A673 (cell line): ENCODE results near the gene NLGN1. TPM values are rescaled to one million over a fixed set of nuclear protein-coding genes. Genes with fewer than 3 reads are reported as not detected.

ENCODE experiments used
- BruUV-seq: library from RNA; stranded (reverse); fragments of 400-500 nt; replicated peaks from 2 replicates; lab custom pipeline; 2021; lab: Mats Ljungman, UMichigan
- CTCF ChIA-PET: fragments of 300-600 bp; sonication (Branson Sonifier 250); formaldehyde crosslinking; loops from one replicate; lab custom pipeline; 2022; ENCODE audit warnings: antibody characterized with exemption; lab: Charles Lee
- POLR2A ChIA-PET: fragments of 300-600 bp; sonication (Branson Sonifier 250); formaldehyde crosslinking; loops from one replicate; lab custom pipeline; 2022; ENCODE audit warnings: antibody characterized with exemption; ENCODE audit not compliant: low non-redundant PET; lab: Charles Lee
- DNase-seq: peaks from one replicate; pipeline ENCODE4 v3.0.0-alpha.2; 2015; ENCODE audit warnings: low spot score
- H3K27ac ChIP-seq: fragments of 200-600 bp; sonication (generic); 2 replicates; pipeline ENCODE4 v1.5.1; 2016; ENCODE audit warnings: mixed run types, low read depth, mild to moderate bottlenecking, mixed read lengths, antibody characterized with exemption, low read length; ENCODE audit not compliant: poor library complexity, severe bottlenecking
- H3K27me3 ChIP-seq: fragments of 200-600 bp; sonication (generic); replicated peaks from 2 replicates; pipeline ENCODE4 v1.6.1; 2017; ENCODE audit warnings: mixed run types, low read depth, mild to moderate bottlenecking, mixed read lengths, antibody characterized with exemption, low read length; ENCODE audit not compliant: insufficient read depth, poor library complexity
- H3K36me3 ChIP-seq: fragments of 200-600 bp; sonication (generic); 2 replicates; pipeline ENCODE4 v1.6.1; 2016; ENCODE audit warnings: mixed run types, mild to moderate bottlenecking, mixed read lengths, antibody characterized with exemption, low read length; ENCODE audit not compliant: insufficient read depth, poor library complexity, severe bottlenecking
- H3K4me1 ChIP-seq: fragments of 200-600 bp; sonication (generic); 2 replicates; pipeline ENCODE4 v1.6.1; 2017; ENCODE audit warnings: mixed run types, mild to moderate bottlenecking, mixed read lengths, antibody characterized with exemption, low read length; ENCODE audit not compliant: insufficient read depth, poor library complexity, severe bottlenecking
- H3K4me3 ChIP-seq: fragments of 200-600 bp; sonication (generic); 2 replicates; pipeline ENCODE4 v1.5.1; 2016; ENCODE audit warnings: low read depth, mixed run types, mild to moderate bottlenecking, mixed read lengths, low read length; ENCODE audit not compliant: poor library complexity, severe bottlenecking
- H3K9me3 ChIP-seq: fragments of 200-600 bp; sonication (generic); 2 replicates; pipeline ENCODE4 v1.6.1; 2016; ENCODE audit warnings: mixed run types, low read depth, mild to moderate bottlenecking, mixed read lengths, antibody characterized with exemption, low read length; ENCODE audit not compliant: poor library complexity, severe bottlenecking
- CTCF ChIP-seq: fragments of 300-800, 200-600 bp; sonication (generic); conservative IDR thresholded peaks from 2 replicates; pipeline ENCODE4 v1.5.1; 2017; ENCODE audit warnings: low read depth, mild to moderate bottlenecking, antibody characterized with exemption, low read length, moderate library complexity, mixed read lengths
- EZH2 ChIP-seq: fragments of 200-600 bp; sonication (generic); IDR thresholded peaks from 2 replicates; pipeline ENCODE4 v1.6.1; 2017; ENCODE audit warnings: borderline replicate concordance, low read depth, mild to moderate bottlenecking, mixed read lengths, antibody characterized with exemption, low read length; ENCODE audit not compliant: poor library complexity, severe bottlenecking
- intact Hi-C: fragments of 100-400 bp; cut with micrococcal nuclease; formaldehyde crosslinking; loops from one replicate; pipeline ENCODE4 v1.10.0; 2022; ENCODE audit not compliant: unreplicated experiment
- total RNA-seq: library from RNA; stranded (reverse); gene quantifications from 2 replicates; pipeline ENCODE4 v1.2.3, GENCODE V29; 2021

Gene NLGN1
- total RNA-seq, 1 experiment from 2014 or later, result 0.39 TPM

DNA sequence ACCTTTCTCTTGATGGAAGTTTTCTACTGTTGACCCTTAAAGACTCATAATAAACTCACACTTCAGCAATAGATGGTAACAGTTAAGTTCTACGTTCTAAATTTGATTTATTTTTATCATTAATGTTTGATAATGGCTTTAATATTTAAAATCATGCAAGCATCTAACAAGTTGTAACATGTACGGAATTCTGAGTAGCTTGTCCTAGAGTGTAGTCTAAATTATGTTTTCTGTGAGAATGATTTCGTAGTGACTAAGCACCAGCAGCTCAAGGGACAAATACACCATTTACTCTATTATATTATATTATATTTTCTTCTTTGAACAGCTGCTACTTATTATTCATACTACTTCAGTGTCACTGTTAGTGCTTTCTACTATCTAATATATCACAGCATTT lies 345.6 kb downstream of the NLGN1 start:
- no peaks in the 10 kb centered on the region for H3K27me3 ChIP-seq
- intact Hi-C loops, result no loop called here
- H3K9me3 ChIP-seq, result no peaks in the 10 kb centered on the region
- ChIA-PET CTCF (no interaction called here), POLR2A (no interaction called here)
- H3K4me1 ChIP-seq, result no peaks in the 10 kb centered on the region
- no peak for DNase-seq
- TF ChIP-seq EZH2 (no peak), CTCF (no peak)
- H3K36me3 ChIP-seq, result no peaks in the 10 kb centered on the region
- BruUV-seq, result no TSS peak
- no peak overlapping the region for H3K4me3 ChIP-seq
- H3K27ac ChIP-seq, result no peak overlapping the region

DNA sequence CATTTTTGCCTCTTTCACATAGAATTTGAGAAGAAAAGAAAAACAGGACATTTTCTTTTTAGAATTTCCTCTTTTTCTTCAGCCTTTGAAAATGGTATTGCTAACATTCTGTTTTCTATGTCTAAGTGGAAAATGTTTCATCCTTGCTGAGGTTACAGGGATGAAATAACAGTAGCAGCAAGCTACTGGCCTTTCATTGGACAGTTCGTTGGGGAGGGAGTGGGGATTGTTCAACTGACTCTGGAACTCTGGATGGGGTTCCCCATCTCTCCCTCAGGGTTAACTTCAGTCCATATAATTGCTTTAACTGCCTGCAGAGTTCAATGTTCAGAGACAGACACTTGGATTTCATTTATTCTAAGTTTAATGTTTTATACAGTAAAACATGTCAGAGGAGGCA lies 346.0 kb downstream of the NLGN1 start:
- intact Hi-C loops, result no loop called here
- no peaks in the 10 kb centered on the region for H3K9me3 ChIP-seq
- H3K4me3 ChIP-seq, result no peak overlapping the region
- TF ChIP-seq EZH2 (no peak), CTCF (no peak)
- ChIA-PET CTCF (no interaction called here), POLR2A (no interaction called here)
- H3K4me1 ChIP-seq, result no peaks in the 10 kb centered on the region
- H3K27ac ChIP-seq, result no peak overlapping the region
- DNase-seq, result no peak
- BruUV-seq, result no TSS peak
- H3K36me3 ChIP-seq, result no peaks in the 10 kb centered on the region
- no peaks in the 10 kb centered on the region for H3K27me3 ChIP-seq

- POLR2A ChIA-PET, result no interaction called here
- no peak overlapping the region for H3K27ac ChIP-seq
- no TSS peak for BruUV-seq
- no peak overlapping the region for H3K4me3 ChIP-seq
- CTCF ChIA-PET, result no interaction called here
- no peaks in the 10 kb centered on the region for H3K36me3 ChIP-seq
- H3K4me1 ChIP-seq, result no peaks in the 10 kb centered on the region
- intact Hi-C loops, result no loop called here
- H3K27me3 ChIP-seq, result no peaks in the 10 kb centered on the region
- no peaks in the 10 kb centered on the region for H3K9me3 ChIP-seq
- no peak for TF ChIP-seq CTCF
- TF ChIP-seq EZH2, result no peak
- no peak for DNase-seq
Observed at GRCh38 chr3:173744479-173744878, 346.9 kb downstream of the NLGN1 start.
